ENCODE data around the gene PLD1.
"Not testable (repeated sequence)": the region's sequence is repeated elsewhere in the genome, so short reads cannot be mapped to it uniquely, and the experiment has no call there.

PLD1 gene

DNA sequence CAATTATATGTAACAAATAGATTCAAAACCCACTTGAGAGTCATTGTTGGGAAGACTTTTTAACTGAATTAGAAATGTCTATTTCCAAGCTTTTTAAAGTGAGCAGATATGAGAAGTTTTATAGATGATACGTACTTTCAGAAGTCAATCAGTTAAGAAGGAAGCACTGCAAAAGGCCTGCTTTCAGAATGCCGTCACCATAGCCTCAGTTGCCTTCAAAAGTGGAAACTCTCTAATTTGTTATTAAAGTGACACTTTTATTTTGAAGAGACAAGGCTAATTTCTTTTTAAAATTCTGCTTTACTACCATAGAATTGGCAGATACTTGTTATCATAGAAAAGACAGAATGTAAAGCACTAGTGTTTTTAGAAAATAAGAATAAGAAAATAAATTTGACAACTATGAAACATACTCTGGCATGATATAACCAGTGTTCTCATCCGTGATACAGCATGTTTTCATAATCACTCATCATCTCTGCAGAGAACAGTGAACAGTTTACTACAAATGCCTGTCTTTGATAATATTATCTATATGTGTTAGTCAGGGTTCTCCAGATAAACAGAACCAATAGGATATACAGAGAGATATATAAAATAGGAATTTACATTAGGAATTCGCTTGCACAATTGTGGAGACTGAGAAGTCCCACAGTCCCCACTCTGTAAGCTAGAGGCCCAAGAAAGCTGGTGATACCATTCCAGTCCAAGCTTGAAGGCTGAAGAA lies 7.0 kb upstream of the PLD1 start:
- TF ChIP-seq, protein P1, sequence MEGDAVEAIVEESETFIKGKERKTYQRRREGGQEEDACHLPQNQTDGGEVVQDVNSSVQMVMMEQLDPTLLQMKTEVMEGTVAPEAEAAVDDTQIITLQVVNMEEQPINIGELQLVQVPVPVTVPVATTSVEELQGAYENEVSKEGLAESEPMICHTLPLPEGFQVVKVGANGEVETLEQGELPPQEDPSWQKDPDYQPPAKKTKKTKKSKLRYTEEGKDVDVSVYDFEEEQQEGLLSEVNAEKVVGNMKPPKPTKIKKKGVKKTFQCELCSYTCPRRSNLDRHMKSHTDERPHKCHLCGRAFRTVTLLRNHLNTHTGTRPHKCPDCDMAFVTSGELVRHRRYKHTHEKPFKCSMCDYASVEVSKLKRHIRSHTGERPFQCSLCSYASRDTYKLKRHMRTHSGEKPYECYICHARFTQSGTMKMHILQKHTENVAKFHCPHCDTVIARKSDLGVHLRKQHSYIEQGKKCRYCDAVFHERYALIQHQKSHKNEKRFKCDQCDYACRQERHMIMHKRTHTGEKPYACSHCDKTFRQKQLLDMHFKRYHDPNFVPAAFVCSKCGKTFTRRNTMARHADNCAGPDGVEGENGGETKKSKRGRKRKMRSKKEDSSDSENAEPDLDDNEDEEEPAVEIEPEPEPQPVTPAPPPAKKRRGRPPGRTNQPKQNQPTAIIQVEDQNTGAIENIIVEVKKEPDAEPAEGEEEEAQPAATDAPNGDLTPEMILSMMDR (IDR thresholded peaks at IDR 0.05; ENCODE audit: low read length, missing control alignments), result no peak

DNA sequence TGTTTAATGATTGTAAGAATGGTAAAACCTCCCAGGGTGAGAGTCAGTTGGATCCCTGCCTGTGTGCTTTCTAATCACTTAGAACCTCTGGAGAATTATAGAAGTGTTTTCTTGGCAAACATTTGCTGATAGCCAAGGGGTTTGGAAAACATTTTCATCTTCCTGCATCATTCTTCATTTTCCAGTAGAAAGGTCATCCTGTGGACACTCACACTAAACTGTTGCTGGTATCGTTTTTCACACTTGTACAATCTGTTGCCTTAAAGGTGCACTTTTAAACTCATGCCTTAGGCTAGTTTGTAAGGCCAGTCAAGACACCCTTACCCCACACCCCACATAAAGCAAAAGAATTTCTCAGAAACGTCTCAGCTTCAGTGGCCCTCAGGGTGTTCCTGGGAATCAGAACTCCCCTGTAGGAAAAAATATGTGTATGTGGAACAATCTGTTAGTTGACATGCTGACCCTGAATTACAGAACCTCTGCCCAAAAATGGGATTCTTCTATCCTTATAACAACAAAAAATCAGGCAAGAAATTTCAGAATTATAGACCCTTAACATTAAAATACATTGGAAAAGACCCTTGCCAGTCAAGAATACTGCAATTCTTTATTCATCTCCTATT lies 5.8 kb upstream of the PLD1 start:
- no peak overlapping the region for H3K4me3 ChIP-seq (replicated peaks; ENCODE audit: low read depth, low read length)
- DNase-seq (ENCODE audit: low read depth), result no peak
- TF ChIP-seq, protein P1 (IDR thresholded peaks at IDR 0.05; ENCODE audit: low read length, missing control alignments), result no peak

More for the DNA sequence above, 7.0 kb upstream of the PLD1 start:
- no peak overlapping the region for H3K4me3 ChIP-seq (replicated peaks; ENCODE audit: low read depth, low read length)
- no peak for DNase-seq (ENCODE audit: low read depth)

DNA sequence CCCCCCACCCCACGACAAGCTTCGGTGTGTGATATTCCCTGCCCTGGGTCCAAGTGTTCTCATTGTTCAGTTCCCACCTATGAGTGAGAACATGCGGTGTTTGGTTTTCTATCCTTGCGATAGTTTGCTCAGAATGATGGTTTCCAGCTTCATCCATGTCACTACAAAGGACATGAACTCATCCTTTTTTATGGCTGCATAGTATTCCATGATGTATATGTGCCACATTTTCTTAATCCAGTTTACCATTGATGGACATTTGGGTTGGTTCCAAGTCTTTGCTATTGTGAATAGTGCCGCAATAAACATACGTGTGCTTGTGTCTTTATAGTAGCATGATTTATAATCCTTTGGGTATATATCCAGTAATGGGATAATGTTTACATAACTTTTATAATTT lies 4.4 kb upstream of the PLD1 start:
- DNase-seq (ENCODE audit: low read depth); H3K4me3 ChIP-seq (replicated peaks; ENCODE audit: low read depth, low read length): not testable (repeated sequence)

DNA sequence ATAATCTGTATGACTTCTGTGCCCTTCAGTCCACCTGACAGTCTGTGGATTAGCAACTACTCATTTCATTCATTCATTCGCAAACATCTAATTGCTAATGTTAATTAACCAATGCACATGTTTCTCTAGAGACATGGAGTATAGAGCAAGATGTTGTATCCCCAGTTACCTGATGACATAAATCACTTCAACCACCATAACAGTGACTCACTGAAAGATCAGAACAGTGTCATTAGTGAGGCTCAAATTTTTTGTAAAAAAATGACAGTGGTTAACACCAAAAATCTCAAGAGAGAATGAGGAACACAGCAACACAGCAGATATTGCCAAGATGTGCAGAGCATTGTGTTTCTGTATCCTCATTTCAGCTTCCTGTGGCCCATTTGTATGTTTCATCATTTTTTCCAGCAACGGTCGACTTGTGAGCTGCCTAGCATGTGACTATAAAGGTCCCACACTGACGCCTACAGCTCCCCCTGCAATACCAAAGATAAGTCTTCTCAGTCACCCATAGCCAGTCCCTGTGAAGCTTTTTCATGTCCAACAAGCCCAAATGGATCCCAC lies 3.7 kb upstream of the PLD1 start:
- peak; percentile 68 for DNase-seq (ENCODE audit: low read depth)
- TF ChIP-seq, protein P1 (IDR thresholded peaks at IDR 0.05; ENCODE audit: low read length, missing control alignments), result no peak
- no peak overlapping the region for H3K4me3 ChIP-seq (replicated peaks; ENCODE audit: low read depth, low read length)

DNA sequence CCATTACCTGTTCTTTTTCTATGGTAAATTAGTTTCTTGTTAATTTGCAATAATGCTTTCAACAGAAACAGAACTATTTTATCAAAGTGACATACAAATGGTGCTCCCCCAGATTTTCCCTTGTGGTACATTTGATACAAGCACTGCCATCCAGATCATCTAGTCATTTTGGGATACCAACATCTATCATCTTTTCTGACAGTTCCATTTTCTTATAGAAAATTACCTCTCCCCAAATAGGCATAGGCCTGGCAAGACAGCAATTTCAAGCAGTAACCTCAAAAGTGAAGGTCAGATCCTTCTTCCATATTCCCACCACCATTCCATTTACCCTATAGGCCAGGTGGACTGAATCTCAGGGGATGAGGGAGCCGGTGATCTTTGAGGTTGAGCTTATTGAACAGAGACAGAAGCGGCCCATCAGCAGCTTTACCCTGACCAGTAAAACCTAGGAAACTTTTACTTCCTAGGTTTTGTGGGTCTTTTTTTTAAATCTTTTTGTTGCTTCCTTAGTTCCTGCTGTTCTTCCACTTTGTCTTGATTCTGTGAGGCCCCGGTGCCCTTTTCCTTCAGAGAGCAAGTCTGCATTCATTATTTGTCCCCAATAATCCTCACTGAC lies 3.1 kb upstream of the PLD1 start:
- no peak overlapping the region for H3K4me3 ChIP-seq (replicated peaks; ENCODE audit: low read depth, low read length)
- TF ChIP-seq, protein P1 (IDR thresholded peaks at IDR 0.05; ENCODE audit: low read length, missing control alignments), result no peak

DNA sequence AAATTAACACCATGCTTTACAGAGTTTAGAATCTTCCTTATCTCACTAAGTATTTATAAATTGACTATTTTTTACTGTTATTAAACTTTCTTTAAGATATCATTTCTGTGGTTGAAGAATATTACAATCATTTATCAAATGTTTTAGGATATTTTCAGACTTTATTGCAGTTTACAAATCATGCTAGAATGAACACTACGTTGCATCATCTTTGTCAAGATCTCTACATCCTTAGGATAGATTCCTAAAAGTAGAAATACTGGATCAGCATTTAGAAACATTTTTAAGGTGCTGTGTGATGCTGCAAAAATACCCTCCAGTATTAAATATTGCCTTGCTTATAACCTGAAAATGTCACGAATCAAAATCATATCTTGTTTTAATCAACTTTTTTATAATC lies 2.5 kb upstream of the PLD1 start:
- DNase-seq (ENCODE audit: low read depth), result no peak
- H3K4me3 ChIP-seq (replicated peaks; ENCODE audit: low read depth, low read length), result no peak overlapping the region
- TF ChIP-seq, protein P1 (IDR thresholded peaks at IDR 0.05; ENCODE audit: low read length, missing control alignments), result no peak

More for the DNA sequence above, 3.1 kb upstream of the PLD1 start:
- no peak for DNase-seq (ENCODE audit: low read depth)

DNA sequence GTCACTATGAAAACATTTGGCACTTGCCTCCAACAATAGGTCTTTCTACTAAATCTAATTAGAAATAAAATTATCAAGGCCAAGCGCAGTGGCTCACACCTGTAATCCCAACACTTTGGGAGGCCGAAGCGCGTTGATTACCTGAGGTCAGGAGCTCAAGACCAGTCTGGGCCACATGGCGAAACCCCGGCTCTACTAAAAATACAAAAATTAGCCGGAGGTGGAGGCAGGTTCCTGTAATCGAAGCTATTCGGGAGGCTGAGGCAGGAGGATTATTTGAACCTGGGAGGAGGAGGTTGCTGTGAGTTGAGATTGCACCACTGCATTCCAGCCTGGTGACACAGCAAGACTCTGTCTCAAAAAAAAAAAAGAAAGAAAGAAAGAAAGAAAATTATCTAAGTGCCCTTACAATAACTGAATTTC lies 1.6 kb upstream of the PLD1 start:
- TF ChIP-seq, protein P1 (IDR thresholded peaks at IDR 0.05; ENCODE audit: low read length, missing control alignments), result no peak
- no peak overlapping the region for H3K4me3 ChIP-seq (replicated peaks; ENCODE audit: low read depth, low read length)
- peak; percentile 87 for DNase-seq (ENCODE audit: low read depth)

All from fibroblast of pulmonary artery (primary cell).